HG03135 (cell line): ENCODE measurements around the gene MYMK.
"Not testable (repeated sequence)": the region's sequence is repeated elsewhere in the genome, so short reads cannot be mapped to it uniquely, and the experiment has no call there.

ENCODE experiments used
- ATAC-seq: cut with Tn5 transposase; IDR thresholded peaks from one replicate; pipeline ENCODE4 v1.9.1; 2021; ENCODE audit warnings: mild to moderate bottlenecking, moderate library complexity; ENCODE audit not compliant: unreplicated experiment

MYMK gene

GRCh38 chr9:133524679-133525228 lies at the start of gene MYMK:
Gene MYMK (minus strand): TSS chr9:133524959. CDS start chr9:133524844, 115 bp downstream.
- no peak for ATAC-seq

GRCh38 chr9:133573791-133574515 lies 49.2 kb upstream of the MYMK start:
- no peak for ATAC-seq

GRCh38 chr9:133572821-133573361 lies 48.1 kb upstream of the MYMK start:
- ATAC-seq, result no peak

- ATAC-seq, result no peak
Measured at GRCh38 chr9:133571896-133572595, 47.3 kb upstream of the MYMK start.

GRCh38 chr9:133571391-133571890 lies 46.7 kb upstream of the MYMK start:
- ATAC-seq, result no peak

- no peak for ATAC-seq
Measured at GRCh38 chr9:133570691-133571080, 45.9 kb upstream of the MYMK start.

- no peak for ATAC-seq
Measured at GRCh38 chr9:133569891-133570690, 45.3 kb upstream of the MYMK start.

GRCh38 chr9:133569121-133569785 lies 44.5 kb upstream of the MYMK start:
- ATAC-seq, result no peak

- ATAC-seq, result no peak
Measured at GRCh38 chr9:133568186-133568585, 43.4 kb upstream of the MYMK start.

GRCh38 chr9:133566817-133567216 lies 42.1 kb upstream of the MYMK start:
- no peak for ATAC-seq

GRCh38 chr9:133566382-133566781 lies 41.6 kb upstream of the MYMK start:
- ATAC-seq, result no peak

- no peak for ATAC-seq
Measured at GRCh38 chr9:133564451-133565116, 39.8 kb upstream of the MYMK start.

- not testable (repeated sequence) for ATAC-seq
Measured at GRCh38 chr9:133563814-133564213, 39.1 kb upstream of the MYMK start.

GRCh38 chr9:133563291-133563796 lies 38.6 kb upstream of the MYMK start:
- no peak for ATAC-seq

GRCh38 chr9:133562611-133563290 lies 38.0 kb upstream of the MYMK start:
- ATAC-seq, result no peak

- no peak for ATAC-seq
Measured at GRCh38 chr9:133561976-133562554, 37.3 kb upstream of the MYMK start.

- ATAC-seq, result no peak
Measured at GRCh38 chr9:133560944-133561343, 36.2 kb upstream of the MYMK start.

GRCh38 chr9:133560311-133560710 lies 35.6 kb upstream of the MYMK start:
- ATAC-seq, result no peak
